CD4-positive, alpha-beta T cell (primary cell): ENCODE measurements around the gene TCF3. TPM values are rescaled to one million over a fixed set of nuclear protein-coding genes. Genes with fewer than 3 reads are reported as not detected.

Experiments
- ATAC-seq: fragments of 200-7000 bp; cut with Tn5 transposase; one replicate; pipeline ENCODE4 v1.10.0; 2022; ENCODE audit warnings: mild to moderate bottlenecking; ENCODE audit not compliant: poor library complexity
- CTCF ChIA-PET: fragments of 350-600 bp; sonication (Branson Sonifier 250); formaldehyde crosslinking; loops from one replicate; lab custom pipeline; 2021; ENCODE audit warnings: antibody characterized with exemption, inconsistent platforms; lab: Charles Lee
- POLR2A ChIA-PET: fragments of 350-600 bp; sonication (Branson Sonifier 250); formaldehyde crosslinking; loops from one replicate; lab custom pipeline; 2021; ENCODE audit warnings: antibody characterized with exemption, inconsistent platforms; lab: Charles Lee
- DNase-seq, 14 experiments: peaks; one replicate each; pipeline ENCODE4 v3.0.0-alpha.2; 2013 to 2020; ENCODE audit warnings: mixed read lengths in 2 of 14
- H3K27ac ChIP-seq, 2 donors: one replicate each; pipeline versions ENCODE4 v1.5.1 to v1.7.0; 2013; ENCODE audit warnings: low read length in 2 of 2, low read depth in 1 of 2, mild to moderate bottlenecking in 1 of 2
- H3K27me3 ChIP-seq, 2 experiments: 1 replicate in 1 of 2; 2 replicates in 1 of 2; pipeline versions ENCODE4 v1.6.1 to v1.7.0; 2013; ENCODE audit warnings: low read length in 2 of 2, control low read depth in 1 of 2, mild to moderate bottlenecking in 1 of 2, moderate library complexity in 1 of 2; ENCODE audit not compliant: insufficient read depth in 2 of 2, control insufficient read depth in 1 of 2
- H3K36me3 ChIP-seq: one replicate; pipeline ENCODE4 v1.6.1; 2013; ENCODE audit warnings: low read length, control low read depth; ENCODE audit not compliant: insufficient read depth
- H3K4me1 ChIP-seq: one replicate; pipeline ENCODE4 v1.6.1; 2013; ENCODE audit warnings: low read length, control low read depth; ENCODE audit not compliant: insufficient read depth
- H3K4me3 ChIP-seq: one replicate; pipeline ENCODE4 v1.5.1; 2013; ENCODE audit warnings: mild to moderate bottlenecking, low read length, moderate library complexity
- H3K9me3 ChIP-seq, 2 experiments: 1 replicate in 1 of 2; 2 replicates in 1 of 2; pipeline versions ENCODE4 v1.6.1 to v1.7.0; 2013; ENCODE audit warnings: low read length in 2 of 2, mild to moderate bottlenecking in 2 of 2, control low read depth in 1 of 2, moderate library complexity in 1 of 2; ENCODE audit not compliant: control insufficient read depth in 1 of 2, insufficient read depth in 1 of 2
- H3K27ac Mint-ChIP-seq: one replicate; pipeline ENCODE4 v1.8.0; 2020; ENCODE audit warnings: mixed read lengths
- H3K27me3 Mint-ChIP-seq: one replicate; pipeline ENCODE4 v1.8.0; 2021; ENCODE audit warnings: mixed read lengths
- H3K36me3 Mint-ChIP-seq: one replicate; pipeline ENCODE4 v1.8.0; 2021; ENCODE audit warnings: low read depth, mixed read lengths
- H3K4me1 Mint-ChIP-seq: one replicate; pipeline ENCODE4 v1.8.0; 2021; ENCODE audit warnings: low read depth, mixed read lengths
- H3K4me3 Mint-ChIP-seq: one replicate; pipeline ENCODE4 v1.8.0; 2020; ENCODE audit warnings: mild to moderate bottlenecking, mixed read lengths
- H3K9me3 Mint-ChIP-seq: one replicate; pipeline ENCODE4 v1.8.0; 2020; ENCODE audit warnings: mixed read lengths
- CTCF ChIP-seq: fragments of 200-600 bp; IDR thresholded peaks from one replicate; pipeline ENCODE4 v1.8.0; 2022; ENCODE audit warnings: antibody characterized with exemption, mild to moderate bottlenecking
- intact Hi-C, 2 experiments: fragments of 100-400 bp; cut with DNase I in 1 of 2; cut with micrococcal nuclease in 1 of 2; formaldehyde crosslinking; loops; one replicate each; pipeline versions ENCODE4 v1.15.1 to v1.9.0; 2023 to 2025; cut with DNase I, micrococcal nuclease
- total RNA-seq, 174 experiments: library from RNA in 2 of 174; stranded (reverse) in 2 of 174; gene quantifications; one replicate each; pipeline ENCODE4 v1.2.3 and lab custom pipeline; 2021 to 2026

TCF3 gene
- total RNA-seq, 2 experiments from 2014 or later, result 51.2 to 52.2 TPM

DNA sequence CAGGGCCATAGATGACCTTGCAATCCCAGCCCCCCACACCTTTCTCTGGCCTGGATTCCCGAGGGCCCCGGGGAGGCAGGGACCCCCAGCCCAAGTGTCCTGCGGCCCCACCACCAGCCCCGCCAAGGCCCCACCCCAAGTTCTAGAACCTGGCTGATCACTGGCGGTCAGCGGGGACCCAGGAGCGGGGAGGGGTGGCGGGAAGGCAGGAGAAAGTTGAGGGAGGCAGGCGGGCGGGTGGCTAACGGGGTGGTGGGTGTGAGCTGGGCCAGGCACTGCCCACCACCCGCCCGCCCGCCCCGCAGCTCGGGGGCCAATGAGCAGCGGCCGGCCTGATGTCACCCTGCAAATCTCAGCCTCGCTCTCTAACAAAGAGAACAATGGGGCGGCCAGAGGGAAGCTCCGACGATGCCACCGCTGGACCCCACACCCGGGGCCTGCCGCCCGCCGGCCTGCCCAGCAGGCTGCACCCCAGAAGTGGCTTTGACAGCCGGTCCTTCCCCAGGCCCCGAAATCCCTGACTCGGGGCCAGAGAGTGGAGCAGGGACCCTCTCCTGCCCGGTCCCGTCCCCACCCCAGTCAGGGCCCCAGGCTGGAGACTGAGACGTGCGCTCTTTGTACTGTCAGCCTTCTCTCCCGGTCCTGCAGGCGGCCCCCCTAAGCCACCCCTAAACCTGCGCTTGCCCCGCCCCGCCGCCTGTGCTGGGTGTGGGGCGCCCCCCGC is 85.9 kb downstream of the TCF3 start:
- Histone ChIP-seq H3K27ac (no peak overlapping the region), H3K4me1 (peaks cover 13% of the 10 kb centered on the region), H3K27me3 (no peaks in the 10 kb centered on the region), H3K9me3 (no peaks in the 10 kb centered on the region), H3K36me3 (no peaks in the 10 kb centered on the region), H3K4me3 (no peak overlapping the region)
- H3K4me3 Mint-ChIP-seq, result no peak overlapping the region
- ATAC-seq, result no peak
- ChIA-PET CTCF (no interaction called here), POLR2A (interaction anchor here (0.5 kb wide), 1 partner anchor 32 kb away, joined by 3 read pairs; no protein-coding TSS in a partner anchor)
- H3K27ac Mint-ChIP-seq, result no peak overlapping the region
- peaks cover 4% of the 10 kb centered on the region for H3K27me3 Mint-ChIP-seq
- H3K4me1 Mint-ChIP-seq, result peaks cover 4% of the 10 kb centered on the region
- TF ChIP-seq CTCF, result no peak
- H3K9me3 Mint-ChIP-seq, result no peaks in the 10 kb centered on the region
- intact Hi-C loops, result no loop called here
- no peak for DNase-seq
- no peaks in the 10 kb centered on the region for H3K36me3 Mint-ChIP-seq

DNA sequence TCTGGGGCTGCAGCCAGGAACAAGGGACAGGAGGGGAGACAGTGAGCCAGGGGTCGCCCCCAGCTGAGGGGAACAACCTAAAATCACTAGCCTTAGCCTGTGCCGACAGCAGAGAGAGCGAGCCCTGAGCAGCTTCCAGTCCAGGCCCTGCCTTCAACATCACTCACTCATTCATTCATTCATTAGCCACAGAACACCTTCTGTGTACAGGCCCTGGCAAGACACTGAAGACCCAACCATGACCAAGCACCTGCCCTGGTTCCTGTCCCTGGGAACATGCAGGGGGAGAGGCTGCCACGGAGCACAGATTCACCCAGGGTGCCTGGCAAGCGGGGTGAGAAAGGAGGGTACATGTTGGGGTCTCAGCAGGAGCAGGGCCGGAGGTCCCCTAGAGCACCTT is 89.2 kb downstream of the TCF3 start:
- Mint-ChIP-seq H3K36me3 (no peaks in the 10 kb centered on the region), H3K4me1 (no peaks in the 10 kb centered on the region), H3K27ac (no peak overlapping the region), H3K4me3 (no peak overlapping the region), H3K27me3 (no peaks in the 10 kb centered on the region), H3K9me3 (no peaks in the 10 kb centered on the region)
- ChIA-PET POLR2A (no interaction called here), CTCF (no interaction called here)
- Histone ChIP-seq H3K4me1 (peaks cover 6% of the 10 kb centered on the region), H3K36me3 (no peaks in the 10 kb centered on the region), H3K27me3 (no peaks in the 10 kb centered on the region), H3K27ac (no peak overlapping the region), H3K9me3 (no peaks in the 10 kb centered on the region), H3K4me3 (no peak overlapping the region)
- DNase-seq, result no peak
- no peak for TF ChIP-seq CTCF
- no peak for ATAC-seq
- intact Hi-C loops, result no loop called here

- POLR2A ChIA-PET, result no interaction called here
- Mint-ChIP-seq H3K27ac (no peak overlapping the region), H3K9me3 (no peaks in the 10 kb centered on the region), H3K27me3 (no peaks in the 10 kb centered on the region), H3K4me3 (no peak overlapping the region), H3K4me1 (no peaks in the 10 kb centered on the region), H3K36me3 (no peaks in the 10 kb centered on the region)
- CTCF ChIA-PET, result no interaction called here
- intact Hi-C loops, result no loop called here
- H3K27ac ChIP-seq, result no peak overlapping the region
- H3K4me3 ChIP-seq, result no peak overlapping the region
- H3K9me3 ChIP-seq, result no peaks in the 10 kb centered on the region
- no peaks in the 10 kb centered on the region for H3K4me1 ChIP-seq
- H3K27me3 ChIP-seq, result no peaks in the 10 kb centered on the region
- H3K36me3 ChIP-seq, result no peaks in the 10 kb centered on the region
- no peak for TF ChIP-seq CTCF
- DNase-seq (no peak), ATAC-seq (no peak)
Measured at GRCh38 chr19:1561236-1561842, 91.1 kb downstream of the TCF3 start.
